Measurements from ENCODE around the gene PIP5K1A.
"Not testable (repeated sequence)": the region's sequence is repeated elsewhere in the genome, so short reads cannot be mapped to it uniquely, and the experiment has no call there.

The PIP5K1A gene

GRCh38 chr1:151198254-151199127 is at the start of gene PIP5K1A:
TSS of gene PIP5K1A (plus strand) at chr1:151198552. CDS start at chr1:151198997, 445 bp downstream.
- in situ Hi-C loops (cut with MboI; ENCODE audit: low sequenced_read_pairs) = no loop called here

- in situ Hi-C loops (cut with MboI; ENCODE audit: low sequenced_read_pairs) = no loop called here
These were observed 41.9 kb upstream of the PIP5K1A start, which contains the start of gene TNFAIP8L2 for GRCh38 chr1:151156515-151156819. TSS of gene TNFAIP8L2 (plus strand) at chr1:151156649. CDS start at chr1:151158698, 2,049 bp downstream.

- in situ Hi-C loops (cut with MboI; ENCODE audit: low sequenced_read_pairs) = no loop called here
These were observed 41.3 kb upstream of the PIP5K1A start for GRCh38 chr1:151157067-151157531.

GRCh38 chr1:151158326-151158725 is 40.0 kb upstream of the PIP5K1A start:
- in situ Hi-C loops (cut with MboI; ENCODE audit: low sequenced_read_pairs) = no loop called here

- in situ Hi-C loops (cut with MboI; ENCODE audit: low sequenced_read_pairs) = no loop called here
These were observed 39.6 kb upstream of the PIP5K1A start for GRCh38 chr1:151158751-151159251.

GRCh38 chr1:151159373-151159772 is 39.0 kb upstream of the PIP5K1A start:
- in situ Hi-C loops (cut with MboI; ENCODE audit: low sequenced_read_pairs) = no loop called here

GRCh38 chr1:151164732-151165280 is 33.5 kb upstream of the PIP5K1A start:
- in situ Hi-C loops (cut with MboI; ENCODE audit: low sequenced_read_pairs) = no loop called here

- in situ Hi-C loops (cut with MboI; ENCODE audit: low sequenced_read_pairs) = no loop called here
These were observed 33.0 kb upstream of the PIP5K1A start for GRCh38 chr1:151165281-151165737.

GRCh38 chr1:151165738-151166504 is 32.4 kb upstream of the PIP5K1A start, which contains the start of the genes LYSMD1 and SCNM1:
TSS of gene LYSMD1 (minus strand) at chr1:151165902. CDS start at chr1:151165258, 644 bp downstream.
TSS of gene SCNM1 (plus strand) at chr1:151166144. CDS start at chr1:151166153, 9 bp downstream.
- in situ Hi-C loops (cut with MboI; ENCODE audit: low sequenced_read_pairs) = no loop called here

GRCh38 chr1:151166505-151166956 is 31.8 kb upstream of the PIP5K1A start:
- in situ Hi-C loops (cut with MboI; ENCODE audit: low sequenced_read_pairs) = no loop called here

- in situ Hi-C loops (cut with MboI; ENCODE audit: low sequenced_read_pairs) = no loop called here
These were observed 31.2 kb upstream of the PIP5K1A start for GRCh38 chr1:151167116-151167515.

GRCh38 chr1:151171190-151171589 is 27.2 kb upstream of the PIP5K1A start:
- in situ Hi-C loops (cut with MboI; ENCODE audit: low sequenced_read_pairs) = no loop called here

GRCh38 chr1:151175041-151175741 is 23.2 kb upstream of the PIP5K1A start:
- in situ Hi-C loops (cut with MboI; ENCODE audit: low sequenced_read_pairs) = no loop called here

- in situ Hi-C loops (cut with MboI; ENCODE audit: low sequenced_read_pairs) = no loop called here
These were observed 22.5 kb upstream of the PIP5K1A start, which contains the start of gene TMOD4 for GRCh38 chr1:151175863-151176262. TSS of gene TMOD4 (minus strand) at chr1:151175981. CDS start at chr1:151174875, 1,106 bp downstream.

GRCh38 chr1:151176514-151177045 is 21.8 kb upstream of the PIP5K1A start:
- in situ Hi-C loops (cut with MboI; ENCODE audit: low sequenced_read_pairs) = no loop called here

- in situ Hi-C loops (cut with MboI; ENCODE audit: low sequenced_read_pairs) = no loop called here
These were observed 14.1 kb upstream of the PIP5K1A start for GRCh38 chr1:151184211-151184610.

GRCh38 chr1:151187205-151187604 is 11.1 kb upstream of the PIP5K1A start:
- in situ Hi-C loops (cut with MboI; ENCODE audit: low sequenced_read_pairs) = no loop called here

- in situ Hi-C loops (cut with MboI; ENCODE audit: low sequenced_read_pairs) = not testable (repeated sequence)
These were observed 9.7 kb upstream of the PIP5K1A start for GRCh38 chr1:151188667-151189066.

GRCh38 chr1:151189637-151190445 is 8.5 kb upstream of the PIP5K1A start, which contains the start of gene VPS72:
TSS of gene VPS72 (minus strand) at chr1:151190197. CDS start at chr1:151190121, 76 bp downstream.
- in situ Hi-C loops (cut with MboI; ENCODE audit: low sequenced_read_pairs) = no loop called here

Measured in hTERT RPE-1 (cell line).